Activated gamma-delta T cell treated with anti-CD3 and anti-CD28 coated beads, Interleukin-2, amount 50 U/mL, for 16 hours (primary cell): ENCODE results near the gene KHDC1.
"Not testable (repeated sequence)": the region's sequence is repeated elsewhere in the genome, so short reads cannot be mapped to it uniquely, and the experiment has no call there.

ENCODE experiments used
- DNase-seq: peaks from one replicate; pipeline ENCODE4 v3.0.0-alpha.2; 2020; ENCODE audit warnings: low read depth

The KHDC1 gene

DNA sequence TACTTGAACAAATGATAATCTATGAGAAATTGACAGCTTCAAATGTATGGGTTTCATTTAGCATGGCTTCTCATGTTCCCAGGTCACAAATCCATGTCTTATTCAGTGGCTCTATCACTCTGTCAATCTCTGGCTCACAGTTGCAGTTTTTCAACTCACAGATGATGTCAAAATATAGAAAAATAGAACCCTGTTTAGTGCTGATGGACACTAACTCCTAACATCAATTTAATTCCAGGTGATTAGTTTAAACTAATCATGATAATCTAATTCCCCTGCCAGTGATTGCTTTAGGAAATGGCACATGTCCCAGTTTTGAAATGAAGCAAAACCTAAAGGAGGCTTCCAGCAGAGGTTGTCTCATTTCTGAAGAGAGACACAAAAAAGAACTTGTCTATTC is 13.0 kb downstream of the KHDC1 start:
- DNase-seq: no peak

DNA sequence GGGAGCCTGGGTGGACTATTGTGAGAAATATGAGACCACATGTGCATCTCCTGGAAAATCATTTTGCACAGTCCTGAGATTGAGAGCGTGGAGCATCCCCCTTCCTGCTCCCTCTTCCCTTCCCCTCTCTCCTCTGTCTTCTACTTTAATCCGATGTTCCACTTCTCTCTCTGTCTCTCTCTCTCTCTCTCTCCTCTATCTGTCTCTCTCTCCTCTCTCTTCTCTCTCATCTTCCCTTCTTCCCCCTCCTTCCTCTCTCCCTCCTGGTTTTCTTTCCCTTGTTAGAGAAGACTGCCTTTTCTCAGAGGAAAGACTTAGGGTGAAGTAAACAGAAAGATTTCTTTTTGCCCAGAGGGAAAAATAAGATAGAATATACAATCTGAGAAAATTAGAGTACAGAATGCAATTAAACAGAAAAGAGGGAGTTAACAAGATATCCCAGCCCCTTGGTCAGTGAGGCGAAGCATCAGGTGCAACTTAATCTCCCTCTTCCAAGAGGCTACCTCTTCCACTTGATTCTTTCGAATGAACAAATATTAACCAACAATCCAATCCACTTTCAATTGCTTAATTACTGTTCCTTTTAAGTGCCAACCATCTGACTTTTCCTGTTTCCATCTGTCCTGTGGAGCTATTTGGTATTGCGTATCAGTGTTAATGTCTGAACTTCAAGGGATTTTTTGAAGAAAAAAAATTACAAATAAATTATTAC is 14.6 kb downstream of the KHDC1 start:
- no peak for DNase-seq

DNA sequence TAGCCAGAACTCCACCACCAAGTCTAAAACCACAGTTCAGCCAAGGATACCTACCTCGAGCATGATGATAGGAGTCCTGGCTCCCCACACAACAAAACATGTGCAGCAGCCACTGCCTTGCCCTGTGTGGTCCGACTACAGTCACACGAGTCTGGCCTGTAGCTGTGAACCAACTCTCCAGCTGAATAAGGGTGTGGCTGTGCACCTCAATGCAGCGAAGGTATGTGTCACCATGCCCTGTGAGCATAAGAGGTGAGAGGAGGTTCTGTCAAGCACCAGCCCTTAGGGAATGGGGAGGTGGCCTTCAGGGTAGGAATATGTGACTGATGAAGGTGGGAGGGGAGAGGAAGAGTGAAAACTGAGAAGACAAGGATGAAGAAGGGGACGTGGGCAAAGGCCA is 21.0 kb downstream of the KHDC1 start:
- DNase-seq: no peak

DNA sequence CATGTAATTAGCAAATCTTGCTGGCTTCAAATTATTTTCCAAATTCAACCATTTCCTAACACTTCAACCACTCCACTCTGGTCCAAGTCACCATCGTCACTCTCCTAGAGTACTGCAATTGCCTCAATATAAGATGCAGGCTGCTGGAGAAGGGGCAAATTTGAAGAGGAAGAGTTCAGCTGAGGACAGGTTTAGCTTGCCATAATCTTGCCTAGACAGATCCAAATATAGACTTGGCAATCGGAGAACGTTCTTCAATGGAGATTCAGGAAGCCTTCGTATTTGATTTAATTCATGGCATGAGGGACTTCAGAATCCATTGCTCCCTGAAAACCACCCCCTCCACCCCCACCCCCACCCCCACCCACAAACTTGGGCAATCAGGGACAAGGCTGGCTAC is 22.3 kb downstream of the KHDC1 start:
- no peak for DNase-seq

DNA sequence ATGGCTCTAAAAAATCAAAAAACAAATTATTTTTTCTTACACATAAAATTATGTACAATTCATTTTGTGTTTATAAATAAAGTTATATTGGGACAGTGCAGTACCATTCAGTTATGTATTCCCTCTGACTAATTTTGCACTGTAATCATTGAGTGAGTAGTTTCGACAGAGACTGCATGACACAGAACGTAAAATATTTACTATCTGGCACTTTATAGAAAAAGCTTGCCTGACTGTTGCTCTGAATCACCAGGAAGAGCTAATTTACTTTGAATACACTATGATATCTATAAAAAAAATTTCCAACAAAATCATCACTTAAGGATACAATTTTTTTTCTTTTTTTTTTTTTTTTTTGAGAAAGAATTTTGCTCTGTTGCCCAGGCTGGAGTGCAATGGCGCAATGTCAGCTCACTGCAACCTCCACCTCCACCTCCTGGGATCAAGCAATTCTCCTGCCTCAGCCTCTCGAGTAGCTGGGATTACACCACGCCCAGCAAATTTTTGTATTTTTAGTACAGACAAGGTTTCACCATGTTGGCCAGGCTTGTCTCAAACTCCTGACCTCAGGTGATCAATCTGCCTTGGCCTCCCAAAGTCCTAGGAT is 26.7 kb downstream of the KHDC1 start:
- DNase-seq: no peak

DNA sequence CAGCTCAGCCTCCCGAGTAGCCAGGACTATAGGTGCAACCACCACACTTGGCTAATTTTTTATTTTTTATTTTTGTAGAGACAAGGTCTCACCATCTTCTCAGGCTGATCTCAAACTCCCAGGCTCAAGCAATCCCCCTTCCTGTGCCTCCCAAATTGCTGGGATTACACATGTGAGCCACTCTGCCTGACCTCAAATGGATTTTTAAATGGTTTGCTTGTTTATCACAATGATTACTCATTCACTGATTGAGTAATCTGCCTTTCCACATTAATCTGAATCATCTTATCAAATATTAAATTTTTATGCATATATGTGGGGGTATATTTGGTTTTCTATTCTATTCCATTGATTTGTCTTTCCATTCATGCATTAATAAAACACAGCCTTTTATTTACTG is 28.3 kb downstream of the KHDC1 start:
- DNase-seq: no peak

DNA sequence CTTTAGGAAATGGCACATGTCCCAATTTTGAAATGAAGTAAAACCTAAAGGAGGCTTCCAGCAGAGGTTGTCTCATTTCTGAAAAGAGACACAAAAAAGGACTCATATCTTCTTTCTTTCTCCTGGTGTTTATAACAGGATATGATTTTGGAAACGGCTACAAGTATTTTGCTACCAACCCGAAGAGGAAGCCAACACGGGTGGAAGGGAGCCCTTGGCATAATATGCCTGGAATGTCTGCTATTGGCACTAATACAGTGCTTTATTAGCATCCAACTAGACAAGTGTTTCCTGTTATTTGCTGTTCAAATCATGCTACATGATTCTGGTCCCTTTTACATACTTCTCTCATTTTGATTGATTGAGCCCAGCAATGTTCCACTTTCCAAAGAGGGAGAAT is 29.0 kb downstream of the KHDC1 start:
- DNase-seq: not testable (repeated sequence)

DNA sequence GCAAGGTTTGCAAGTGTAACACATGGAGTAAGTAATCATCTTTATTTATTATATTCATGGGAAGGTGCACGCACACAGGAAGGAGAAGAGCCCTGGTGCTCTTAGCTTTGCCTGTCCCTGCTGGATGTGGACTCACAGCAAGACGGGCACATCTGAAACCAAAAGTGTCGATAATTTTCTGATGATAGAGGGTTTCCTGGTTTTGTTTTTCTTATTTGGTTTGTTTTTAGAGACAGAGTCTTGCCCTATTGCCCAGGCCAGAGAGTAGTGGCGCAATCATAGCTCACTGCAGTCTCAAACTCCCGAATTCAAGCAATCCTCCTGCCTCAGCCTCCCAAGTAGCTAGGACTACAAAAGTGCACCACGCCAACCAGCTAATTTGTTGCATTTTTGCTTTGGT is 29.9 kb downstream of the KHDC1 start:
- no peak for DNase-seq

DNA sequence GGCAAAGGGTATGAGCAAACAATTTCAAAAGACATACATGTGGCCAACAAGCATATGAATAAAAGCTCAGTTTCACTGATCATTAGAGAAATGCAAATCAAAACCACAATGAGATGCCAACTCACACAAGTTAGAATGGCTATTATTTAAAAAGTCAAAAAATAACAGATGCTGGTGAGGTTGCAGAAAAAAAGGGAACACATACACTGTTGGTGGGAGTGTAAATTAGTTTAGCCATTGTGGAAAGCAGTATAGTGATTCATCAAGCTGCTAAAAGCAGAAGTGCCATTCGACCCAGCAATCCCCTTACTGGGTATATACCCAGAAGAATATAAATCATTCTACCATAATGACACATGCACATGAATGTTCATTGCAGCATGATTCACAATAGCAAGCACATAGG is 31.0 kb downstream of the KHDC1 start:
- DNase-seq: no peak

DNA sequence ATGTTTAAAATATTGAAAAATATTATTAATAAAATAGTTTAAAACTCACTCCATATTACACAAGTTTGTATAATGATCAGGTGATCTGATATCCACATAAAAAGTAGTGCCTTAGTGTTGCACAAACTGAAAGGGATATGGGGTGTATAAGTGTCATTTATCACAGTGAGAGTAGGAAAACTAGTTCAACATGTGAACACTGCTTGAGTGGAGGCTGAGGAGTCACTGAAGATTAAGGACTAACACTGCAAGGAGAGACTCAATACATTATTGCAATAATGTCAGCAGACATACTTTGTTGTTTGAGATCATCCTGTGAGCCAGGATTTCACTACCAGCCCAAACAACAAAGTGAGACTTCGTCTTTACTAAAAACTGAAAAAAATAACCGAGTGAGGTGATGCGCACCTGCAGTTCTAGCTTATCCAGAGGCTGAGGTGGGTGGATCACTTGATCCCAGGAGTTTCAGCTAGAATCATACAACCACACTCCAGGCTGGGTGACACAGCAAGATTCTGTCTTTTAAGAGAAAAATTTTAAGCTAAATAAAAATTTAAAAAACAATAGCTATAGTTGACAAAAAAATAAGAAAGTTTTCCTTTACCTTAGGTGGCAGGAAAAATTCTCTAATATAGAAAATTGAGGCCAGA is 35.3 kb downstream of the KHDC1 start:
- DNase-seq: no peak

DNA sequence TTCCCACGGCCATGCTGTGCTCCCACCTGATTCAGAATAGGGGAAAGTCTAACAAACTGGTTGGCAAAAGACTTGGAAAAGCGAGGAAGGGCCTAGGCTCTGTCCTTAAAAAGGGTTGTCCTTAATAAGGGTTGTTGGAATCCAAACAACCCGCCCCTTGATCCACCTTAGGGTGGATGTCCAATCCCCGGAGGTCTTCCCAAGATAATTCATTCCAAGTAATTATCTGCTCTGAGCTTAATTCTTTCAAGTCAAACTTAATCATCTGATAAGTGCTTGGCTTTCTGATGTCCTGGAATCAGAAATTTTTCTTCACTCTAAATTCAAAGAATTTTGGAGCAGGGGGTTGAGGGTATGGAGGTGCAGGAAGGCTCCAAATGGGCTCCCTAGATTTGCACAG is 37.6 kb downstream of the KHDC1 start, which contains the start of gene KHDC1L:
Gene KHDC1L (minus strand): TSS at position 101 of the 400 bp plus-strand sequence. CDS start 88 bp downstream, at position 13.
- DNase-seq: no peak

DNA sequence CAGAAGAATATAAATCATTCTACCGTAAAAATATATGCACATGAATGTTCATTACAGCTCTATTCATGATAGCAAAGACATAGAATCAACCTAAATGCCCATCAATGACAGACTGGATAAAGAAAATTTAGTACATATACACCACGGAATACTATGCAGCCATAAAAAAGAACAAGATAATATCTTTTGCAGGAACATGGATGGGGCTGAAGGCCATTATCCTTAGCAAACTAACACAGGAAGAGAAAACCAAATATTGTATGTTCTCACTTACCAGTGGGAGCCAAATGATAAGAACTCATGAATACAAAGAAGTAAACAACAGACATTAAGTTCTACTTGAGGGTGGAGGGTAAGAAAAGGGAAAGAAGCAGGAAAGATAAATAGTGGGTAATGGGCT is 46.1 kb downstream of the KHDC1 start:
- DNase-seq: no peak

DNA sequence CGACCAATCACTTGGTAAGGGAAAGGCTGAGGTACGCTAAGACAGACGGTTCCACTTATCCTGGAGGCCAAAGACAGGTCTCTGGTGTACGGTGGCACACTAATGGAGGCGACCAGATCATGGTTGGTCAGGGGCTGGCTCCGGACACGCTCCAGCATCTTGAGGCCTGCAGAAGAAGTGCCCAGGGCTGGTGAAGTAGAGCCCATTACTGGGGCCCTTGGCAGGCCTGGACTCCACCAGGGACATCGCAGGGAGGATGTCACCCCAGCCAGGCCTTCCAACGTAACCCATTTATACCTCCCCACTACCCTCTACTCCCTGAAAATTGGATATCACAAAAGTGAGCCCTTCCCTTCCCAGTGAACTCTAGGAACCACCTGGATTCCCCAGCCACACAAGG is 53.9 kb downstream of the KHDC1 start:
- no peak for DNase-seq

DNA sequence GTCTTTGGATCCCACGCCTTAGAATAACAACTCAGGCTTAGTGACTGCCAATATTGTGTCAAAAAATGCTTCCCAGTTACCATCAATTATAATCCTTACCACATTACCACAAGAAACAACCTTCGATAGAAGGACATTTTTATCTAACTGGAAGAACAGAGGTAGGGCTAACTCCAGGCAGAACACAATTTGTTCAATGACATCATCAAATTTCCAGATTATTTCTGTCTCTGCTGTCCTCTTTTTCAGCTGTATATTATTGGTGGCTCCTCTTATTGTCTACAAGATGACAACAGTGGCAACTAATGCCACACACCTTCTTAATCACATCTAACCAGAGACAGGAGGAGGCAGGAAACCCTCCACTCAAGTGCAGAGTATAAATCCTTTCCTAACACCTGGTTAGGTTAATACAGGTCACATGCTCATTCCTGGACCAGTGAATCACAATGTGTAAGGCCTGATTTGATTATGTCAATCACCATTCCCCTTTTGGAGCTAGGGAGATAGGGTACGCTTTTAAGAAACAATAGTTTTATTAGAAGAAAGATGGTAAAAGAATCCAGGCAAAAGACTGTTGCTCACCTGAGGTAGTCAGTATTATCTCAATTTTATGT is 55.7 kb downstream of the KHDC1 start:
- DNase-seq: no peak

DNA sequence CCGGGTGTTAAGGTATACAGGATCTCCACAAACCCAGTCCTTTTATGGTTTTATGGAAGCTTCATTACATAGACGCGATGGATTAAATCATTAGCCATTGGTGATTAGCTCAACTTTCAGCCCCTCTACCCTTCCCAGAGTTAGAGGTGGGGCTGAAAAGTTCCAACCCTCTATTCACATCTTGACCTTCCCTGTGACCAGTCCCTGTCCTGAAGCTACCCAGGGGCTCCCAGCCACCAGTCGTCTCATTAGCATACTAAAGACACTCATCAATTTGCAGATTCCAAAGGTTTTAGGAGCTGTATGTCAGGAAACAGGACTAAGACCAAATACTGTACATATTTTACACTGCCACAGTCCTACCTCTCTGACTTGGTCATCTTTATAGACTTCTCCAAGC is 58.7 kb downstream of the KHDC1 start:
- DNase-seq: no peak

DNA sequence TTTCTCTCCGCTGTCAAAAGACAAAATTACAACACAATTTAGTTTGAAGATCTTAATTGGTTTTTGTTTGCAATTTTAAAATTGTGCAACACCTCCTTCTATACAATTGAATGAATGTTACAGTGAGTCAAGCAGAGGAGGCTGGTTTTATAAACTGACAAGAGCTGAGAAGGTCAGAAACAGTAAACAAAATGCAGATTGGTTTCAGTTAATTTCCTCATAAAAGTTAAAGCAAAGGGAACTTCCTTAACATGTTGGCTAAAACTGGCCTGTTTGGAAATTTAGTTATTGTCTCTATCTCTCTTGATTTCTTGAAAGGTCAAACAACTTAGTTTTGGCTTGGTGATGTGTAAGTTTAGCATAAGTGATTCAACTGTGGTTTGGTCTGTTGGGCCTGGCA is 59.9 kb downstream of the KHDC1 start:
- no peak for DNase-seq

DNA sequence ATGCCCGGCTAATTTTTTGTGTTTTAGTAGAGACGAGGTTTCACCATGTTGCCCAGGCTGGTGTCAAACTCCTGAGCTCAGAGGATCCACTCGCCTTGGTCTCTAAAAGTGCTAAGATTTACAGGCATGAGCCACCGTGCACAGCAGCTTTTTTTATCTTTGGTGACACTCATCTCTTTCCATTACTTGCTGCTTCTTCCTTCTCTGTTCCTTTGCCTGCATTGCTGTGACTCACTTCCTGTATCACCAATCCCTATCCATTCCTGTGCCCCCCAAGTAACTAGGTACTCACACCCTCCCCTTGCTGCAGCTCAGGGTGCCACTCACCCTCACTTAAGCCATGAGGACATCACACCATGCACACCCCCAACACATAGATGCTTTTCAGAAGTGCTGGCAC is 62.3 kb downstream of the KHDC1 start:
- no peak for DNase-seq

DNA sequence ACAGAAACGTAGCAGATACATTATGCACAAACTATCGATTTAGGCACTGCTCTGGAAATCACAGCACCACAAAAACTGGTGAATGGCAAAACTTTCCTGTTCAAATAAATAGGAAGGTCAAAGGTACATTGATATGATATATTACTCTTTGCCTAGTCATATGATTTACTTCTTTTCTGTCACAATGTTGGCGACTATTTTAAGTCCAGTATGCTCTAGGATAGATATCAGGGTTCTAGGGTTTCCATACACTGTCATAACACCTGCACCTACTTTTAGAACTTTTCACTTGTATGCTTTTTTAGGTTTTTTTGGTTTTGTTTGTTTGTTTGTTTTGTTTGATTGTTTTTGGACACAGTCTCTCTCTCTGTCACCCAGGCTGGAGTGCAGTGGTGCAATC is 62.7 kb downstream of the KHDC1 start:
- DNase-seq: no peak

DNA sequence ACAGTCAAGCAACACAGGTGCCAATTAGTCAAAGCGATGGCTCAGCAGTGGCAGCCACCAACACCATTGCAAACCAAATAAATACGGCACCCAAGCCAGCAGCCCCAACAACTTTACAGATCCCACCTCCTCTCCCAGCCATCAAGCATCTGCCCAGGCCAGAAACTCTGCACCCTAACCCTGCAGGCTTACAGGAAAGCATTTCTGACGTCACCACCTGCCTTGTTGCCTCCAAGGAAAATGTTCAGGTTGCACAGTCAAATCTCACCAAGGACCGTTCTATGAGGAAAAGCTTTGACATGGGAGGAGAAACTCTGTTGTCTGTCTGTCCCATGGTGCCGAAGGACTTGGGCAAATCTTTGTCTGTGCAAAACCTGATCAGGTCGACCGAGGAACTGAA is 68.3 kb downstream of the KHDC1 start:
- no peak for DNase-seq

DNA sequence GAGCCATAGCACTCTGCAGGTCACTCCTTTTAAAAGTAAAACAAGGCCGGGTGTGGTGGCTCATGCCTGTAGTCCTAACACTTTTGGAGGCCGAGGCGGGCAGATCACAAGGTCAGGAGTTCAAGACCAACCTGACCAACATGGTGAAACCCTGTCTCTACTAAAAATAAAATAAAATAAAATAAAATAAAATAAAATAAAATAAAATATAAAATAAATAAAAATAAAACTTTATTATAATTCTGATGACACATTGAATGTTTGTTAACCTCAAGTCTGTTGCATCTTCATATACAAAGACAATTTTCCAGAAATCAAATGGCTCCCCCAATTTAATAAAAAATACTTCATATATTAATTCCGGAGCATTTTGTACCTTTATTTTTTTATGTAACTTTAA is 69.7 kb downstream of the KHDC1 start:
- DNase-seq: not testable (repeated sequence)
